Daoy (cell line): ENCODE results near the gene MKLN1. TPM values are rescaled to one million over a fixed set of nuclear protein-coding genes. Genes with fewer than 3 reads are reported as not detected.
"Not testable (repeated sequence)": the region's sequence is repeated elsewhere in the genome, so short reads cannot be mapped to it uniquely, and the experiment has no call there.

Experiments
- DNase-seq: peaks from one replicate; pipeline ENCODE4 v3.0.0-alpha.2; 2015; ENCODE audit warnings: low read depth
- total RNA-seq: library from RNA; depleted of rRNA; stranded (reverse); fragments of >200 nt; shearing (Covaris generic); gene quantifications from 2 replicates; pipeline ENCODE4 v1.2.3, GENCODE V29; 2014

The MKLN1 gene
- total RNA-seq, 1 experiment from 2014 or later = 53.3 TPM

- no peak for DNase-seq
These were observed 14.8 kb upstream of the MKLN1 start for GRCh38 chr7:131312838-131313237.

- DNase-seq = no peak
These were observed 7.1 kb upstream of the MKLN1 start for GRCh38 chr7:131320603-131321002.

GRCh38 chr7:131321656-131322055, 6.0 kb upstream of the MKLN1 start:
- no peak for DNase-seq

GRCh38 chr7:131322061-131322460, 5.6 kb upstream of the MKLN1 start:
- no peak for DNase-seq

DNA sequence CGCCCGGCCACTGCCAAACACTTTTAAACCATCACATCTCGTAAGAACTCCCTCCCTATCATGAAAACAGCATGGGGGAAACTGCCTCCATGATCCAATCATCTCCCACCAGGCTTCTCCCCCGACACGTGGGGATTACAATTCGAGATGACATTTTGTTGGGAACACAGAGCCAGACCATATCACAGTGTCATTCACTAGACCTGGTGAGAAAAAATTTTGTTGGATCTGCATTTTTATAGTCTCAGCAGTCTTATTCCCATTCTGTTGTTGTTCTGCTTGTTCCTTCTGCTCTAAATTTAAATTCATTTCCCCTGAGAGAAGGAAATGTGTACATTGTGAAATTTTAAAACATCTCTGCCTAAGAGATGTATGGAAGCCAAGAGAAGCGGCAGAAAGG, 4.8 kb upstream of the MKLN1 start:
- no peak for DNase-seq

DNA sequence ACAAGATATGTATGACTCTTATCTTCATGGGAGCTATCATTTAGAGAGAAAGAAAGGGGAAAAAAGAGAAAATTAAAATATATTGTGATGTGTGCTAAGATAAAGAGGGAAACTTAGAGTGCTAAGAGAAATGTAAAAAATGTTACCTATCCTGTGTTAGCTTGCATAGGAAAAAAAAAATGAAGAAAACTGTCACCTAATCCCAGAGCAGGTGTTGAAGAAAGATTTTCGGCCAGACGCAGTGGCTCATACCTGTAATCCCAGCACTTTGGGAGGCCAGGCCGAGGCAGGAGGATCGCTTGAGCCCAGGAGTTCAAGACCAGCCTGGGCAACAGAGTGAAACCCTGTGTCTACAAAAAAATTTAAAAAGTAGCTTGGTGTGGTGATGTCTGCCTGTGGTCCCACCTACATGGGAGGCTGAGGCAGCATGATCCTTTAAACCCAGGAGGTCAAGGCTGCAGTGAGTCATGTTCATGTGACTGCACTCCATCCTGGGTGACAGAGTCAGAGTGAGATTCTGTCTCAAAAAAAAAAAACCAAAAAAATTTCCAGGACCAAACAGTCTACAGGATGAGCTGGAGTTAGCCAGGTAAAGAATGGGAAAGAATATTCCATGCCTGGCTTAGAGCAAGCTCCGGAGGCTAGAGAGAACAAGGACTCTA, 2.4 kb upstream of the MKLN1 start:
- DNase-seq = peak; percentile 32

DNA sequence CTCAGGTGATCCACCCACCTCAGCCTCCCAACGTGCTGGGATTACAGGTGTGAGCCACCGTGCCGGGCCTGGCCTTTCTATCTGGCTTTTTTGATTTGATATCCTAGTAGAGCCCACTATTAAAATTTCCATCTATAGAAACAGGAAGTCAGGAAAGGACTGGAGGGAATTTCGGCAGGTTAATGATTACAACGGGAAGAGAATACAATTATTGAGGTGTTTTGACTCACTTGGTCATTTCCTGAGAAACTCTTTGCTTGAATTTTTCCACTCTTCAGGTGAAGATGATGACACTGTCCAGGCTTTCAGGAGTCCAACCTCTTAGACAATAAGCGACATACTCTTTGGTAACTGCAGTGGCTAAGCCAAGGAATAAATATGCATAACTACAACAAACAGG, 1.1 kb upstream of the MKLN1 start:
- DNase-seq = no peak

DNA sequence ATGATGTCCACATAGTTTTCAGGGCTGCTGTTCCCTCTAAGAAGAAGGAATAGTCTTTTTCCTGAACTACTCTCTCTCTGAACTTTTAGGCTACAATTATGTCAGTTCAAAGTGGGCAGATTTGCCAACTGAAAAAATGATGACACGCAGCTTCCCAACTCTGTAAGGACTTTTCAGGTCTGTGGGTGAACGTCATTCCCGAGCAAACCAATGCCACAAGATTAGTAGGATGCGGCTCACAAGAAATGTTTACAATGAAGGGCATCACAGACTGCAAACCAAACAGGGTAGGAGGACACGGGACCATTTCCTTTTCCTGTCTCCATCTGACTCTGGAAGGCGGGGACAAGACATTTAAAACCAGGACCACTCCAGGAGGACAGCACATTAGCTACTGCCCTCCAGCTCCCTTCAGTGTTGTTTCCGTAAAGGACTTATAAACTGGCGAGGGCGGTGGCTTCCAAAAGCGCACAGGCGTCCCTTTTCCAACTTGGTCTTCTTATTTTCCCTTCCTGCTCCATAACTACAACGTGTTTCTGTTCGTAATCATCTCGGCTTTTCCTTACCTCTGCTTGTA, 539 bp upstream of the MKLN1 start:
- peak; percentile 81 for DNase-seq

DNA sequence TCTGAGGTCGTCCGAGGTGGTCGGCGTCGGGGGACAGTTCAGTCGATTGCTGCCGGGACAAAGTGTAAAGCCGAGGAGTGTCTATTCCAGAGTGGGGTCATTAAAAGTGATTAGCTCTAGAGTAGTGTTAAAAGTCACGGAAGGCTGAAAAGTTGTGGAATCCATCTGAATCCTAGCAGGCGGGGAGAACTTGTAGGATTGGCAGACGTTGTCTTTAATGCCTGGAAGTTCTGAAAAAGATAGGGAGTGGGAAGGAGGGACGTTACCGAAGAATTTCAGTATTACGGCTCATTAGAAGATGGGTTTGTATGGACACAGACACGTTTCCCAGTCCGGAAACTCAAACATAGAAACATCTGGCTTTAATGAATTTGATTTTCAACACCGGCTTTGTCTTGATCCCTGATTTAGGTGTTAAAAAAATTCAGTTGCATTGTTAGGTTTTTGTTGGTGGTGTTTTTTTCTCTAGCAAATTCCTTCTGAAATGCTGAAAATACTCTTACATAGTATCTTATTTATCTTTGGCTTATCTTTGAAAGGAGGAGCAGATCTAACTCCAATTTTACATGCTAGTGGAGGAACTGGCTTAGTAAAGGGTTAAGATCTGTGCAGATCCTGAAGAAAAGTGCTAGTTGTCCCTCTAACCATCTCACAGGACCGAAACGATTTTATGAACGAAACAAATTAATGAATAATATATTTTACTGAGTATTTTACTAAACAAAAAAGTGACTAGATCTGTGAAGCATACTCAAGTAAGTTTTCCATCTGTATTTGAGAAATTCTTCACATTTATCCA, 900 bp downstream of the MKLN1 start:
- DNase-seq = no peak

GRCh38 chr7:131329176-131329570, 1.5 kb downstream of the MKLN1 start:
- DNase-seq = no peak

DNA sequence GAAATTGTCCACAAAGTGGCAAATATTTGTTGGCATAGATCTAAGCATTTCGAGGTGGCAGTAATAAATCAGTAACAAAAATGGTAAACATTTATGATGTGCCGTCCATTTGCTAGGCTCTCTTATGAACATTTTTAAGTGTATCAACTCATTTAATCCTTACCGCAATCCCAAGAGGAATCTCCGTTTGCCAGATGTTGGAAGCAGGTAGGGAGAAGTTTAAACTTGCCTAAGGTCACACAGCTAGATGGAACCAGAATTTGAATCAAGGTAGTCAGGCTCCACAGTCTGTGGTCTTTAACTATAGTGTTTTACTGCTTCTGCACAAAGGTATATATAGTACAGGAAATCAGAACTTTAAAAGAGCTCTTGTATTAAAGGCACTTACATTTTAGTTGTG, 2.6 kb downstream of the MKLN1 start:
- DNase-seq = no peak

GRCh38 chr7:131331806-131332205, 4.1 kb downstream of the MKLN1 start:
- DNase-seq = no peak

GRCh38 chr7:131332729-131333128, 5.1 kb downstream of the MKLN1 start:
- DNase-seq = not testable (repeated sequence)

DNA sequence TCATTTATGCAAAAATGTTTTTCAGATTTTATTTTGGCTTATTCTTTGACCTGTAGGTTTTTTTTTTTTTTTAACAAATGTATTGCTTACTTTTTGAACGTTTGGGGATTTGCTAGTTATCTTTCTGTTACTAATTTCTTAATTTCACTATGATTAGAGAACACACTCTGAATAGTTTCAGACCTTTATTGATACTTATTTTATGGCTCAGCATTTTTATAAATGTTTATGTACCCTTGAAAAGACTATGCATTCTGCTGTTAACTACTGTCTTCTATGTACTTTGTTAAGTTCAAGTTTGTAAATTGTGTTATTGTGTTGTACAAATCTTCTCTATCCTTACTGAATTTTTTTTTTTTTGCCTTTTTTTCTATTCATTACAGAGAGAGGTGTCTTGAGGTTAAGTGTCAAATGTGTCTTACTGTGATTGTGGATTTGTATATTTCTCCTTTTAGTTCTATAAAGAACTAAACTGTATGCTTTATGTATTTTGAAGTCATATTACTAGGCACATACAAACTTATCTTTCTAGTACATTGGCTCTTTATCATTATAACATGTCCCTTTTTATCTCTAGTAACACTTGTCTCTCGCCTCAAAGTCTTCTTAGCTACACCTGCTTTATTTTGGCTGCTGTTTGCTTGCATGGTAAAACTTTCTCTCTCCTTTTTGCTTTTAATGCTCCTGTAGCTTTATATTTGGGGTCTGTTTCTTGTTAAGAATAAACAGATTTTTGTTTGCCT, 8.1 kb downstream of the MKLN1 start:
- DNase-seq = no peak

DNA sequence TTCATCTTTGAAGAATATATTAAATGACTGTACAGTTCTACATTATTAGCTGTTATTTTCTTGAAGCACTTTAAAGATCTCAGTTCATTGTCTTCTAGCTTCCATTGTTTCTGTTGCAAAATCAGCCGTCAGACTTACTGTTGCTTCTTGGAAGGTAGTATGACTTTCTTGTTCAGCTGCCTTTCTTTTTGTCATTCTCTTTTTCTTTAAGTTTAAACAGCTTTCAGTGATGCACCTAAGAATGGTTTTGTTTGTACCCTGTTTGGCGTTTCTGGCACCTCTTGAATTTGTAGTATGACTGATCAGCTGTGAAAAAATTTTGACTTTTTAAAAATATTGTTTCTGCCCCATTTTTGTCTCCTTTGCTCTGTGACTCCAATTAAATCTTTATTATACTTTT, 9.3 kb downstream of the MKLN1 start:
- DNase-seq = no peak

- DNase-seq = no peak
These were observed 10.5 kb downstream of the MKLN1 start for GRCh38 chr7:131338173-131338572.

GRCh38 chr7:131338691-131339390, 11.2 kb downstream of the MKLN1 start:
- no peak for DNase-seq

DNA sequence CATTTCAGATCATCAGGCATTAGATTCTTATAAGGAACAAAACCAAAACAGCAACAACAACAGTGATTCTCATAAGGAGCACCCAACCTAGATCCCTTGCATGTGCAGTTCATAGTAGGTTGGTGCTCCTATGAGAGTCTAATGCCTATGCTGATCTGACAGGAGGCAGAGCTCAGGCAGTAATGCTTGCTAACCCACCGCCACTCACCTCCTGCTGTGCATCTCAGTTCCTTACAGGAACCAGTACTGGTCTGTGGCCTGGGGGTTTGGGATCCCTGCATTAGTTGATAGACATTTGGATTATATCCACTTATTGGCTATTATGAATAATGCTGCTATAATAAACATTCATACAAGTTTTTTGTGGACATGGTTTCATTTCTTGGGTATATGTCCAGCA, 14.0 kb downstream of the MKLN1 start:
- no peak for DNase-seq

DNA sequence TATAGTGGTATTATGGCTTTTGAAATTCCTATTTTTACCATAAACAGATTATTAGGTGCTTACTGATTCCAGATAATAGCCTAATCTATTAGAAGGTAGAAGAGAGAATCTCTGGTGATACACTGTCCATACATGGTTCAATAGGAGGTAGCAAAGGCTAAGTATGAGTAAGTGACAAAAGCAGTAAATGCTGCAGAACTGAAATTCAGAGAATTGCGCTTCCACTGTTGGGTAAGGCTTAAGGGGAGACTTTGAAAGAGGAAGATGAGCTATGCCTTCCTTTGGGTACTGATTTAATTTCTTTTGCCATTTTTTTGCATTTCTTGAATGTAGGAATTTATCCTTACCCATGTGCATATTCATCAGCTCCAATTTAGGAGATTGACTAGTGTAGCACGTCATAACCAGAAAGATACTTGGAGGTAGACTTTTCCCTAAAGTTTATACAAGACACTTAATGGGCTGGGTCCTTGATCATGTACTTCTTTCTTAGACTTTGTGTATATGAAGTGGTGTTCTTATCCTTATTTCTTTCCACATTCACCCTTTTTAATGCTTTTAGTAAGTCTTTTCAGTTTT, 15.3 kb downstream of the MKLN1 start:
- DNase-seq = no peak

DNA sequence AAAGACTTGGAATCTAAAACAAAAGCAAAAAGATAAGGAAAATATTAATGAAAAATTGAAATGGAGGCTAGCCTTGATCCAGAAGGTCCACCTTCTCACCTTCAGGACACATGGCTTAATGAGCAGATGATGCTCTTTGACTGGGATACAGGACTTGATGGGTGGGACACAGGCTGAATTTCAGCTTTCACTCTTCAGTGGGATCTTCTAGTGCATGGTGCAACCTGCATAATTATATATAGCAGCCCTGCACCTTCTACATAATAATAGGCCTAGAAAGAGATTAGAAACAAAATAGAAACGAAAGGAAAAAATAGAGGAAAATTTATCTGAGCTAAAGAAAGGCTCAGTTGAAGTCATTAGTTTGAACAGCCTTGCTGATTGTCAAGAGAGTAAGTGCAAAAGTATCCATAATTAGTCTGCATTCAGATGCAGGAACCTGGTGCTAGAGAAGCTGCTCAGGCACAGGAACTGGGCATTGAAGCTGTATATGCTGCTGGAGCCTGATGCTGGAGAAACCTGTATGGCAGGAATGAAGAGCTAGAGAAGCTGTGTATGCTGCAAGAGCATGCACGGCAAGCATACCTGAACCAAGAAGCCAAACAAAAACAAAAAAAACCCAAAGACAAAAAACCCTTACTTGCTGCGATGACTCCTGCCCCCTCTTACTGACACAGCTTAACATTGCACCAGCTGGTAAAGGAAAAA, 19.4 kb downstream of the MKLN1 start:
- no peak for DNase-seq

- DNase-seq = no peak
These were observed 24.4 kb downstream of the MKLN1 start for GRCh38 chr7:131352032-131352431.
